HAP-1 (cell line): ENCODE data around the gene GTPBP6.
A peak's percentile ranks its signal among the peaks of the same experiment; 100 is the strongest.
"Not testable (repeated sequence)": the region's sequence is repeated elsewhere in the genome, so short reads cannot be mapped to it uniquely, and the experiment has no call there.

ENCODE experiments used
- DNase-seq, 2 experiments: peaks; one replicate each; pipeline ENCODE4 v3.0.0-alpha.2; 2016 to 2020; ENCODE audit warnings: low spot score in 2 of 2
- H3K27me3 ChIP-seq: fragments of 250-450 bp; sonication (Bioruptor Pico); 2 replicates; pipeline ENCODE4 v1.5.1; 2020; ENCODE audit warnings: low read depth, mild to moderate bottlenecking, moderate library complexity
- H3K36me3 ChIP-seq: fragments of 250-450 bp; sonication (Bioruptor Pico); replicated peaks from 2 replicates; pipeline ENCODE4 v1.5.1; 2020; ENCODE audit warnings: mild to moderate bottlenecking
- H3K4me1 ChIP-seq: fragments of 250-450 bp; sonication (Bioruptor Pico); 2 replicates; pipeline ENCODE4 v1.5.1; 2020; ENCODE audit warnings: mild to moderate bottlenecking
- H3K4me3 ChIP-seq: fragments of 250-450 bp; sonication (Bioruptor Pico); 2 replicates; pipeline ENCODE4 v1.5.1; 2020; ENCODE audit warnings: mild to moderate bottlenecking, moderate library complexity
- H3K9me3 ChIP-seq: fragments of 250-450 bp; sonication (Bioruptor Pico); 2 replicates; pipeline ENCODE4 v1.5.1; 2020; ENCODE audit warnings: mild to moderate bottlenecking, moderate library complexity
- in situ Hi-C: fragments of 300-500 bp; cut with MboI; formaldehyde crosslinking; loops from 3 replicates; pipeline ENCODE4 v1.14.3; 2020; ENCODE audit warnings: low sequenced_read_pairs, inconsistent platforms, mixed read lengths

Gene GTPBP6

GRCh38 chrX:291411-291901 is 27.1 kb downstream of the GTPBP6 start:
- in situ Hi-C loops, result no loop called here
- Histone ChIP-seq H3K4me1 (no peaks in the 10 kb centered on the region), H3K36me3 (peaks cover 31% of the 10 kb centered on the region), H3K9me3 (no peaks in the 10 kb centered on the region), H3K4me3 (no peak overlapping the region), H3K27me3 (no peaks in the 10 kb centered on the region)
- no peak for DNase-seq

- Histone ChIP-seq H3K27me3 (no peaks in the 10 kb centered on the region), H3K9me3 (no peaks in the 10 kb centered on the region), H3K36me3 (peaks cover 33% of the 10 kb centered on the region), H3K4me1 (no peaks in the 10 kb centered on the region), H3K4me3 (no peak overlapping the region)
- DNase-seq, result no peak
- in situ Hi-C loops, result no loop called here
Measured at GRCh38 chrX:290476-291166, 28.0 kb downstream of the GTPBP6 start.

- H3K4me1 ChIP-seq, result no peaks in the 10 kb centered on the region
- H3K36me3 ChIP-seq, result peaks cover 43% of the 10 kb centered on the region
- no peaks in the 10 kb centered on the region for H3K27me3 ChIP-seq
- H3K9me3 ChIP-seq, result no peaks in the 10 kb centered on the region
- DNase-seq, result no peak
- H3K4me3 ChIP-seq, result no peak overlapping the region
- in situ Hi-C loops, result no loop called here
Measured at GRCh38 chrX:288561-288991, 30.0 kb downstream of the GTPBP6 start.

- Histone ChIP-seq H3K9me3 (no peaks in the 10 kb centered on the region), H3K4me3 (no peak overlapping the region), H3K36me3 (peaks cover 34% of the 10 kb centered on the region), H3K27me3 (no peaks in the 10 kb centered on the region), H3K4me1 (no peaks in the 10 kb centered on the region)
- DNase-seq, result no peak
- in situ Hi-C loops, result no loop called here
Measured at GRCh38 chrX:287670-288069, 30.9 kb downstream of the GTPBP6 start.

- DNase-seq, result no peak
- H3K27me3 ChIP-seq, result no peaks in the 10 kb centered on the region
- peaks cover 3% of the 10 kb centered on the region for H3K4me1 ChIP-seq
- peaks cover 28% of the 10 kb centered on the region for H3K36me3 ChIP-seq
- in situ Hi-C loops, result no loop called here
- no peak overlapping the region for H3K4me3 ChIP-seq
- no peaks in the 10 kb centered on the region for H3K9me3 ChIP-seq
Measured at GRCh38 chrX:285076-285677, 33.4 kb downstream of the GTPBP6 start.

GRCh38 chrX:283115-283845 is 35.3 kb downstream of the GTPBP6 start:
- no peak for DNase-seq
- peaks cover 11% of the 10 kb centered on the region for H3K4me1 ChIP-seq
- in situ Hi-C loops, result no loop called here
- H3K4me3 ChIP-seq, result no peak overlapping the region
- H3K27me3 ChIP-seq, result no peaks in the 10 kb centered on the region
- no peaks in the 10 kb centered on the region for H3K9me3 ChIP-seq
- H3K36me3 ChIP-seq, result peaks cover 22% of the 10 kb centered on the region

- DNase-seq, in situ Hi-C loops, H3K27me3 ChIP-seq, H3K4me3 ChIP-seq, H3K9me3 ChIP-seq: not testable (repeated sequence)
- Histone ChIP-seq H3K36me3 (peaks cover 22% of the 10 kb centered on the region), H3K4me1 (peaks cover 11% of the 10 kb centered on the region)
Measured at GRCh38 chrX:282000-282681, 36.5 kb downstream of the GTPBP6 start.

- Histone ChIP-seq H3K4me3 (peak within 1 kb of the TSS; percentile 13), H3K4me1 (peaks cover 11% of the 10 kb centered on the region), H3K9me3 (no peaks in the 10 kb centered on the region), H3K27me3 (no peaks in the 10 kb centered on the region), H3K36me3 (peaks cover 22% of the 10 kb centered on the region)
- in situ Hi-C loops, result no loop called here
- peak; percentile 57 to 84 for DNase-seq
Measured at GRCh38 chrX:281166-281999, 37.2 kb downstream of the GTPBP6 start, which contains the start of gene PLCXD1. TSS of gene PLCXD1 (plus strand) at chrX:281381. CDS start at chrX:284188, 2,807 bp downstream.

- H3K4me3 ChIP-seq, in situ Hi-C loops: not testable (repeated sequence)
Measured at GRCh38 chrX:280722-281121, 37.9 kb downstream of the GTPBP6 start.

GRCh38 chrX:279757-280604 is 38.6 kb downstream of the GTPBP6 start:
- Histone ChIP-seq H3K36me3 (peaks cover 13% of the 10 kb centered on the region), H3K4me3 (peak overlapping the region; percentile 22), H3K4me1 (peaks cover 11% of the 10 kb centered on the region)
- peak in 1 of 2 experiments; percentile 63 for DNase-seq
- not testable (repeated sequence) for H3K27me3 ChIP-seq, H3K9me3 ChIP-seq
- in situ Hi-C loops, result loop anchor here (5.0 kb wide), 1 partner anchor 37 kb away; the partner anchor contains the start of gene GTPBP6

More at GRCh38 chrX:280722-281121, 37.9 kb downstream of the GTPBP6 start:
- not testable (repeated sequence) for DNase-seq, H3K27me3 ChIP-seq, H3K9me3 ChIP-seq
- peaks cover 21% of the 10 kb centered on the region for H3K36me3 ChIP-seq
- peaks cover 11% of the 10 kb centered on the region for H3K4me1 ChIP-seq

GRCh38 chrX:276581-277201 is 41.9 kb downstream of the GTPBP6 start:
- peak in 1 of 2 experiments; percentile 39 for DNase-seq
- Histone ChIP-seq H3K36me3 (peaks cover 5% of the 10 kb centered on the region), H3K9me3 (no peaks in the 10 kb centered on the region), H3K4me3 (peak overlapping the region; percentile 61), H3K4me1 (peaks cover 11% of the 10 kb centered on the region), H3K27me3 (no peaks in the 10 kb centered on the region)
- in situ Hi-C loops, result loop anchor here (5.0 kb wide), 1 partner anchor 41 kb away; the partner anchor contains the start of gene GTPBP6
